NCI-H82 treated with DMSO at 0.1 percent for 48 hours (cell line): ENCODE results near the gene NTM.

Experiments
- DNase-seq: peaks from one replicate; lab custom pipeline; 2025; ENCODE audit not compliant: unreplicated experiment; lab: John Stamatoyannopoulos, UW

NTM gene

DNA sequence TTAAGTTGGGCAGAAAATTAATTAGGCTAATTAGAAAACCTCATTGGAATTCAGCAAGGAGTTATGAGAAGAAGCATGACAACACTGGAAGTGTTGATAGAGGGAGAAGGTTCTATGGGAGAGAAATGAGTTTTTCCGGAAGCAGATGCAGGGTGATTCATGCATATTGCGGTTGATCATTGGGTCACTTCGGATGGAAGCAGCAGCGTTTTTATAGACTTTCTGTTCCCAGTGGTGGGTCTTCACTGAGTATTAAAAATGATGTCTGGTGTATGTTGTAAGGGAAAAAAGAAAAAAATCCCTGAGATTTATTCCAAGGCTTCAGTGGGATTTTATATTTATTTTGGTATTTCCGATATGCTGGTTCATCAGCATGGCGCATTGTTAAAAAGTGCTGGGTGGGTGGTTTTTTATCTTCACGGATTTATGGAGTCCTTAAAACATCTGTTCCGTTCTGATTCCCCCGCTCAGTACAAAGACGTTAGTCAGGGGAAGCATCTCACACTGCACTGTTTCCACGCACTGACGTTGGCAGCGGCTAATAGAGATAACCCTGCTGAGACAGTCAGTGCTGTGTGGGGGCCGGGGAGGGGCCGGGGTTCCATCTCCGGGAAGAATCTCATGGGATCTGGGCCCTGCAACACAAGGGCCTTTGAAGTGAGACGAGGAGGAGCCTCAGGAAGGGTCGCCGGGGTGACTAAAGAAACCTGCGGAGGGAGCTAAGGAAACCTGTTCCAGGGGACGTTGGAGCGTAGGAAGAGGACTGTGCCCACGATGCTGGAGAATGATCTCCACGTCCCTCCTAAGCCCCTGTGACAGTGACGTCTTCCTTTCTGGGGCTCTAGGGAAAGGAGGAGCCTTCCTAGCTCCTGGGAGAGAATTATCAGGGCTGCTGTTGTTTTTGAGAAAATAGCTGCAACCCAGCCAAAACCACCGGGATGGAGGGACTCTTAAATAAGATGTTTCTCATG, 390.0 kb downstream of the NTM start:
- DNase-seq, result no peak

DNA sequence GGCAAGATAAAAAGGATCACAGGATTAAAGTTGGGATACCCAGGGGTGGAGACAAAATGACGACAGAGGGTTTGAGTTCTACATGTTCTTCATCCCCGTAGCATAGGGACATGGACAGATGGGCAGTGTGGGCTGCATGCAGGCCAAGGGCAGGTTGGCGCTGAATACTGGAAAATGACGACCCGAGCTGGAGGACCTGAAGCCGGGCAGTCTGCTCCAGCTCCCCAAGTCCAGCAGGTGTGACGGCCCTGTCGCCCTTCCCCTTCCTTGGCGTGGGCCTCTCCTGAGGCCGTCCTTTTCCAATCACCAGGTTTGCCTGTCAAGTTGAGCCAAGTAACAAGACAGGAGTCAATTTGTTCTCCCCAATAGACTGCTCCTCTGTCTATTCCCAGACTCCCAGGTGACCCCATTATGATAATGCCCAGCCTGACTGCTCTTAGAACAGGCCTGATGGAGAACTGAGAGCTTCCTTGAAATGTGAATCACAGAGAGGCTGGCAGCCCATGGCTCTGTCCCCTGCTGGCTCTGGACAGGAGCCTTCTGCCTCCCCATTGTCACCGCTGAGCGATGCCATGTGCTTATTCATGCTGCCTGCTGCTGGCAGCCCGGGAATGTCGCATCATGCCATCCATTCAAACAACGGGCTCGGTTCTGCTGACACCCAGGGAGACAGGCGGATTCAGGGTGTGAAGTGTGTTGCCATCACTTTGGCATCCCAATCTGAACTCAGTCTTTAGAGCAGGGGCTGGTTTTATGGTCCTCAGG, 392.1 kb downstream of the NTM start:
- no peak for DNase-seq

GRCh38 chr11:131763193-131763890, 392.9 kb downstream of the NTM start:
- DNase-seq, result no peak

- DNase-seq, result no peak
These were observed 393.7 kb downstream of the NTM start for GRCh38 chr11:131764126-131764525.

DNA sequence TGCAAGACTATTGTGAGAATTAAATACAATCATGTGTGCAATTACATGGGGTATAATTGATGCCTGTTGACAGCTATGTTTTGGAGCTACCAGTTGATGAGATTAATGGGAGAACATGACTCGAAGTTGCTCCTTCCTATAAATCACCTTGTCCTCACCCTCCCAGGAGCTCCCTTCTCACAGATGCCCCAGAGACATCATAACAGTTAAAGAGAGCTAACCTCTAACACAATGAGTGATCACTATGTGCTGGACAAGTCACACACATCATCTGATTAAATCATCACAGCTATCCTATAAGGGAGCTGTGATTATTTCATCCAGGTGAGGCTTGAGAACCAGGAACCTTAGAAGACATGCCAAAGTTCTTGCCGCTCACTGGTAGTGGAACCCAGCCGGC, 394.2 kb downstream of the NTM start:
- no peak for DNase-seq

GRCh38 chr11:131766637-131767036, 396.2 kb downstream of the NTM start:
- no peak for DNase-seq

DNA sequence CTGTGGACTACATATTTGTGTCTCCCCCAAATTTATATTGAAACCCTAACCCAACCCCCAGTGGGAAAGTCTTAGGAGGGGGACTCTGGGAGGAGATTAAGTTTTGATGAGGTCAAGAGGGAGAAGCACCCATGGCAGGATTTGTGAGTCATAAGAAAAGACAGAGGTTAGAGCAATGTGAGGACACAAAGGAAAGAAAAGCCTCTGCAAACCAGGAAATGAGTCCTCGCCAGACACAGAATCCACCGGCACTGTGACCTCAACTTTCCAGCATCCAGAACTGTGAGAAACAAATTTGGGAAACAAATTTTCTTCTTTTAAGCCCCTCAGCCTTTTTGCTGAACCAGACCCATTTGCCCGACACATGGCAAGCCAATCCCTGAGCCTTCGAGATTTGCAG, 397.0 kb downstream of the NTM start:
- DNase-seq, result no peak

GRCh38 chr11:131770801-131771200, 400.4 kb downstream of the NTM start:
- no peak for DNase-seq

GRCh38 chr11:131771471-131771870, 401.1 kb downstream of the NTM start:
- no peak for DNase-seq

DNA sequence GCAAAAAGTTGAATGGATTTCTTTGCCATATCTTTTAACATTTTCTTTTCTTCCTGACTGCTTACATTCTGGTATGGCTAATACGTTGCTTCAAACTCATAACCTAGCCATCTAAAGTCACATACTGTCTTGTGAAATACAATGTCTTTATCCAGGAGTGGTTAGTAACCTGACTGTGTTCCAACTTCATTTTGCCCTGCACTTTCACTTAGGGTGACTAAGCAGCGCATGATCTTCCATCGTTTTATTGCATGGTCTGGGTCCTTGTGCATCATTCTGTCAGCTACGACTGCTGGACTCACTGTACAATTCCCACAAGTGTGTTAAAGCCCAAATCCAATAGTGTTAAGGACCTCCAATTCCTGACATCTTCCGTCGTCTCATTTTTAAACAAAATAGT, 403.2 kb downstream of the NTM start:
- no peak for DNase-seq

- DNase-seq, result no peak
These were observed 405.8 kb downstream of the NTM start for GRCh38 chr11:131776211-131776610.

GRCh38 chr11:131785801-131786200, 415.4 kb downstream of the NTM start:
- no peak for DNase-seq

DNA sequence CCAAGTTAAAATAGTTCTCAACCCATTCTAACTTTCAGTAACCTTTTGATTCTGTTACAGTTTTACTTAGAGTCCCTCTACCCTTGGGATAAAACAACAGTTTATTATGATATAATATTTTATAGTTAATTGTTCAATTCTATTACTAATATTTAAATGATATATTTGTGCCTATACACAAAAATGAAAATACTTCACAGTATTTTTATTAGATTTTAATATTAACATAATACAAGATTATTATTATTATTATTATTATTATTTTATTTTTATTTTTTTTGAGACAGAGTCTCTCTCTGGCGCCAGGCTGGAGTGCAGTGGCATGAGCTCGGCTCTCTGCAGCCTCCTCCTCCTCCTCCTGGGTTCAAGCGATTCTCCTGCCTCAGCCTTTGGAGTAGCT, 416.7 kb downstream of the NTM start:
- DNase-seq, result no peak

- DNase-seq, result no peak
These were observed 420.2 kb downstream of the NTM start for GRCh38 chr11:131790586-131790985.

- no peak for DNase-seq
These were observed 421.8 kb downstream of the NTM start for GRCh38 chr11:131792243-131792642.

GRCh38 chr11:131796089-131796488, 425.7 kb downstream of the NTM start:
- DNase-seq, result no peak

GRCh38 chr11:131796541-131796940, 426.1 kb downstream of the NTM start:
- no peak for DNase-seq

DNA sequence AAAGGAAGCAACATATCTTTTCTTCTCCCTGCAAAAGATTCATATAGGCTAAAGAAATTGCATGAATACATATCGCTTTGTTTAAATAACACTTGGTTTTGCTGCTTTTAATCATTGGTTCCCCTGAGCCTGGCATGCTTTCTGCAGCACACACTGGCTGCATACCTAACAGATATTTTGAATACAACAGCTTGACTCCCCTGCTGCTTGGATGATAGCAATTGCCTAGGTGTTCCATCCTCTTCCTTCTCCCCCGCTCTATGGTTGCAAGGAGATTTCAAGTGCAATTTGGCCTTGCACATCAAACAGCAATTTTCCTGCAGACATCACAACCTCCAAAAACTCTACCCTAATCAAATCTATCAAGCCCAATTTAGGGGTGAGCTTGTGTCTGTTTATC, 430.0 kb downstream of the NTM start:
- no peak for DNase-seq

- no peak for DNase-seq
These were observed 432.2 kb downstream of the NTM start for GRCh38 chr11:131802440-131803115.

- DNase-seq, result no peak
These were observed 437.5 kb downstream of the NTM start for GRCh38 chr11:131807876-131808275.

GRCh38 chr11:131808470-131808869, 438.1 kb downstream of the NTM start:
- DNase-seq, result no peak
